Measurements from ENCODE around the gene UGT1A10.
"Not testable (repeated sequence)": the region's sequence is repeated elsewhere in the genome, so short reads cannot be mapped to it uniquely, and the experiment has no call there.

Gene UGT1A10

DNA sequence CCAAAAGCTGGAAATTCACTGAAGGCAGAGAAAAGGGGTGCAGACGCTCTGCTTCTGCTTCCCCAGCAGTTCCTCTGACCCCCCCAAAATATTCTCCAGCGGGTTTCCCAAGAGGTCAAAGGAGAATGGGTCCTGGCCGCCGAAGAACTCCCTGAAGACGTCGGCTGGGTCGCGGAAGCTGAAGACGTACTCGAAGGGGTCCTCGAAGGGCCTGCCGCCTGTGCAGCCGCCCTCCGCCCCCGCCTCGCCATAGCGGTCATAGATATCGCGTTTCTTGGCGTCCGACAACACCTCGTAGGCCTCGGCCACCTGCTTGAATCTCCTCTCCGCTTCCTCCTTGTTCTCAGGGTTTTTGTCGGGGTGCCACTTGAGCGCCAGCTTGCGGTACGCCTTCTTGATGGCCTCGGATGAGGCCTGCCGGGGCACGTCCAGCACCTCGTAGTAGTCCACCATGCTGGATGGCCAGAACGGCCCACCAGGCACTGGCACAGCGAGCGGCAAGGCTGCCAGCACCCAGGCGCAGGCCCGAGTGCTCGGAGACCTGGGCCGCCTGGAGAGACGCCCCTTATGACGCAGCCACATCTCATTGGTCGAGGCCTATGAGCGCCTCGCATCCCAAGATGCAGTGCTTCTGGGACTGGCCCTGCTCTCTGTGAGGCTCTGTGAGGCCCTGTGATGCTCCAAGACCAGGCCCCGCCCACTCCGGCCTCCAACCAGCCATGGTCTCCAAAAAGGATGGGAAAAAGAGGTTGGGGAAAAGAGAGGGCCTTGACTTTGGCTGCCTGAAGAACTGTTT is 107.4 kb downstream of the UGT1A10 start:
- no peak for DNase-seq (ENCODE audit: low spot score)

DNA sequence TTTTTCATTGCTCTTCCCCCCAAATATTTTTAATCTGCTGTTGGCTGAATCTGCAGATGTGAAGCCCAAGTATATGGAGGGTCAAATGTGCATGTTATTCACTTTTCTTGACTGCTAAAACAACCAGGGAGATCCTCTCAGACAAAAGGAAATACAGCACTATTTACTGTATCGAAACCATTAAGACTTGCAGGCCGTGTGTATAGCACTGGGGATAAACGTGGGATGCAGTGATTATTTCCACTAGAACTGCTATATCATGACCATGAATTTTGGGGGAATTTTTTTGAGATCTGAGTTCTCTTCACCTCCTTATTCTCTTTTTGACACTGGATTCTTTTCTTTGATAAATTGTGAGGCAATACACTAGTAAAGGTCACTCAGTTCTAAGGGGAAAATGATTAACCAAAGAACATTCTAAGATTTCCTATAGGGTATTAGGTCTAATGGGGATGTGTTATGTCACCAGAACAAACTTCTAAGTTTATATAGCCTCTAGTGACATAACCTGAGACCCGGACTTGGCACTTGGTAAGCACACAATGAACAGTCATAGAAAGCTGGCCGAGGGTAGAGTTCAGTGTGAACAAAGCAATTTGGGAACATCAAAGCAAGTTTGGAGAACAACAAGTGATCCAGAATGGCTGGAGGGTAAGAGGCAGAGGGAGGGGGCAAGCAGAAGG is 109.0 kb downstream of the UGT1A10 start:
- no peak for DNase-seq (ENCODE audit: low spot score)

- DNase-seq (ENCODE audit: low spot score): not testable (repeated sequence)
Measured at GRCh38 chr2:233745838-233746237, 109.6 kb downstream of the UGT1A10 start.

GRCh38 chr2:233746475-233747282 is 110.4 kb downstream of the UGT1A10 start:
- DNase-seq (ENCODE audit: low spot score): no peak

- no peak for DNase-seq (ENCODE audit: low spot score)
Measured at GRCh38 chr2:233747283-233747544, 111.0 kb downstream of the UGT1A10 start.

DNA sequence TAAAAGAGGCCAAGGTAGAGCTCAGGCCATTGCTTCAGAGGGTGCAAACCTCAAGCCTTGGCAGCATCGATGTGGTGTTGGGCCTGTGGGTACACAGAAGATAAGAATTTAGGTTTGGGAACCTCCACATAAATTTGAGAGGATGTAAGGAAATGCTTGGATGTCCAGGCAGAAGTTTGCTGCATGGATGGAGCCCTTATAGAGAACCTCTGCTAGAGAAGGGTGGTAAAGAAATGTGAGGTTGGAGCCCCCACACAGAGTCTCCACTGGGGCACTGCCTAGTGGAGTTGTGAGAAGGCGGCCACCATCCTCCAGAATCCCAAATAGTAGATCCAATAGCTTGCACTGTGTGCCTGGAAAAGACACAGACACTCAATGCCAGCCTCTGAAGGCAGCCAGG is 114.4 kb downstream of the UGT1A10 start:
- DNase-seq (ENCODE audit: low spot score): not testable (repeated sequence)

- not testable (repeated sequence) for DNase-seq (ENCODE audit: low spot score)
Measured at GRCh38 chr2:233751212-233752009, 115.2 kb downstream of the UGT1A10 start.

- no peak for DNase-seq (ENCODE audit: low spot score)
Measured at GRCh38 chr2:233754872-233755611, 118.8 kb downstream of the UGT1A10 start.

DNA sequence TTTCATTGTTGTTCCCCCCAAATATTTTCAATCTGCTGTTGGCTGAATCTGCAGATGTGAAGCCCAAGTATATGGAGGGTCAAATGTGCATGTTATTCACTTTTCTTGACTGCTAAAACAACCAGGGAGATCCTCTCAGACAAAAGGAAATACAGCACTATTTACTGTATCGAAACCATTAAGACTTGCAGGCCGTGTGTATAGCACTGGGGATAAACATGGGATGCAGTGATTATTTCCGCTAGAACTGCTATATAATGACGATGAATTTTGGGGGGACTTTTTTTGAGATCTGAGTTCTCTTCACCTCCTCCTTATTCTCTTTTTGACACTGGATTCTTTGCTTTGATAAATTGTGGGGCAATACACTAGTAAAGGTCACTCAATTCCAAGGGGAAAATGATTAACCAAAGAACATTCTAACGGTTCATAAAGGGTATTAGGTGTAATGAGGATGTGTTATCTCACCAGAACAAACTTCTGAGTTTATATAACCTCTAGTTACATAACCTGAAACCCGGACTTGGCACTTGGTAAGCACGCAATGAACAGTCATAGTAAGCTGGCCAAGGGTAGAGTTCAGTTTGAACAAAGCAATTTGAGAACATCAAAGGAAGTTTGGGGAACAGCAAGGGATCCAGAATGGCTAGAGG is 120.3 kb downstream of the UGT1A10 start:
- no peak for DNase-seq (ENCODE audit: low spot score)

GRCh38 chr2:233758141-233758540 is 121.9 kb downstream of the UGT1A10 start:
- no peak for DNase-seq (ENCODE audit: low spot score)

DNA sequence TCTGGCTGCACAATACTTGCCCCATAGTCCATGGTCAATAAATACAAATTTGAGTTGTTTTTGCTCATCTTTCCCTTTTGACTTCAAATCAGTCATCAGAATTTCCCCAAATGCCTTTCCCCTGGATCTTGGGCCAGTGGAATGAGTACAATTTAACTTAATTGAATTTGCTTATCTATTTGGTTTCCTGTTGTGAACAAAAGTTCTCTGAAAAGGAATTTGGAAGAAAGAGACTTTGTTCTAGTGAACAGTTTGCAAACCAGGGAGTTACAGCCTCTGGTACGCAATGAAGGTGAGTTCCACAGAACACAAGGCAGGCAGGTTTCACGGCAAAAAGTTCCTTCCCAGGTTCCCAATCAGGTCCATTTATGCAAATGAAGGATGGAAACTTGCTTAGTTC is 122.6 kb downstream of the UGT1A10 start:
- DNase-seq (ENCODE audit: low spot score): no peak

- DNase-seq (ENCODE audit: low spot score): no peak
Measured at GRCh38 chr2:233760043-233760442, 123.8 kb downstream of the UGT1A10 start, which contains the start of gene UGT1A1. TSS of gene UGT1A1 (plus strand) at chr2:233760270. CDS start at chr2:233760288, 18 bp downstream.

GRCh38 chr2:233761040-233761769 is 125.0 kb downstream of the UGT1A10 start:
- DNase-seq (ENCODE audit: low spot score): no peak

GRCh38 chr2:233764264-233764663 is 128.0 kb downstream of the UGT1A10 start:
- no peak for DNase-seq (ENCODE audit: low spot score)

GRCh38 chr2:233764761-233765160 is 128.5 kb downstream of the UGT1A10 start:
- no peak for DNase-seq (ENCODE audit: low spot score)

GRCh38 chr2:233766416-233766815 is 130.2 kb downstream of the UGT1A10 start:
- no peak for DNase-seq (ENCODE audit: low spot score)

DNA sequence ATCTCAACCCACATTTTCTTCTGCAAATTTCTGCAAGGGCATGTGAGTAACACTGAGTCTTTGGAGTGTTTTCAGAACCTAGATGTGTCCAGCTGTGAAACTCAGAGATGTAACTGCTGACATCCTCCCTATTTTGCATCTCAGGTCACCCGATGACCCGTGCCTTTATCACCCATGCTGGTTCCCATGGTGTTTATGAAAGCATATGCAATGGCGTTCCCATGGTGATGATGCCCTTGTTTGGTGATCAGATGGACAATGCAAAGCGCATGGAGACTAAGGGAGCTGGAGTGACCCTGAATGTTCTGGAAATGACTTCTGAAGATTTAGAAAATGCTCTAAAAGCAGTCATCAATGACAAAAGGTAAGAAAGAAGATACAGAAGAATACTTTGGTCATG is 131.8 kb downstream of the UGT1A10 start:
- DNase-seq (ENCODE audit: low spot score): no peak

DNA sequence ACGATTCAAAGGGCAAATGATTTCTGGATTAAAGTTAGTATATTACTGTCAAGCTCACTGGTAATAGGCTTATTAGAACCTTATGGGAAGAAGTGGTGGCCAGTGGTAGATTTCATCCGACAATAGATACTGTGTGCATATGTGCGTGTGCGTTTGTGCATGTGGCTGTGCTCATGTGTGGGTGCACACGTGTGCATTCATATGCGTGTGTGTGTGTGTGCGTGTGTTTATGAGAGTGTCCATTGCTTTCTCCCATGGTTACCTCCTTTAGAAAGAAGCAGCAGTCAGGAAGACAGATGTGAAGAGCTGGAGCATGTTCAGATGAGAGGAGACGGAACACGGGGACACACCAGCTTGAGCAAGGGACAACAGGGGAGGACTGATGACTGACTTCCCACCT is 133.0 kb downstream of the UGT1A10 start:
- DNase-seq (ENCODE audit: low spot score): no peak

GRCh38 chr2:233772153-233772552 is 135.9 kb downstream of the UGT1A10 start:
- DNase-seq (ENCODE audit: low spot score): no peak

DNA sequence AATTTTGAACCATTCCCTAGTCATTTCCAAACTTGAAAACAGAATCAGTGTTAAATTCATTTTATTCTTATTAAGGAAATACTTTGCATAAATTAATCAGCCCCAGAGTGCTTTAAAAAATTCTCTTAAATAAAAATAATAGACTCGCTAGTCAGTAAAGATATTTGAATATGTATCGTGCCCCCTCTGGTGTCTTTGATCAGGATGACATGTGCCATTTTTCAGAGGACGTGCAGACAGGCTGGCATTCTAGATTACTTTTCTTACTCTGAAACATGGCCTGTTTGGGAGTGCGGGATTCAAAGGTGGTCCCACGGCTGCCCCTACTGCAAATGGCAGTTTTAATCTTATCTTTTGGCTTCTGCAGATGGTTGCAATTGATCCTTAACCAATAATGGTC is 136.3 kb downstream of the UGT1A10 start:
- DNase-seq (ENCODE audit: low spot score): no peak
